ENCODE results near the gene SLC23A3.
A peak's percentile ranks its signal among the peaks of the same experiment; 100 is the strongest.

SLC23A3 gene

DNA sequence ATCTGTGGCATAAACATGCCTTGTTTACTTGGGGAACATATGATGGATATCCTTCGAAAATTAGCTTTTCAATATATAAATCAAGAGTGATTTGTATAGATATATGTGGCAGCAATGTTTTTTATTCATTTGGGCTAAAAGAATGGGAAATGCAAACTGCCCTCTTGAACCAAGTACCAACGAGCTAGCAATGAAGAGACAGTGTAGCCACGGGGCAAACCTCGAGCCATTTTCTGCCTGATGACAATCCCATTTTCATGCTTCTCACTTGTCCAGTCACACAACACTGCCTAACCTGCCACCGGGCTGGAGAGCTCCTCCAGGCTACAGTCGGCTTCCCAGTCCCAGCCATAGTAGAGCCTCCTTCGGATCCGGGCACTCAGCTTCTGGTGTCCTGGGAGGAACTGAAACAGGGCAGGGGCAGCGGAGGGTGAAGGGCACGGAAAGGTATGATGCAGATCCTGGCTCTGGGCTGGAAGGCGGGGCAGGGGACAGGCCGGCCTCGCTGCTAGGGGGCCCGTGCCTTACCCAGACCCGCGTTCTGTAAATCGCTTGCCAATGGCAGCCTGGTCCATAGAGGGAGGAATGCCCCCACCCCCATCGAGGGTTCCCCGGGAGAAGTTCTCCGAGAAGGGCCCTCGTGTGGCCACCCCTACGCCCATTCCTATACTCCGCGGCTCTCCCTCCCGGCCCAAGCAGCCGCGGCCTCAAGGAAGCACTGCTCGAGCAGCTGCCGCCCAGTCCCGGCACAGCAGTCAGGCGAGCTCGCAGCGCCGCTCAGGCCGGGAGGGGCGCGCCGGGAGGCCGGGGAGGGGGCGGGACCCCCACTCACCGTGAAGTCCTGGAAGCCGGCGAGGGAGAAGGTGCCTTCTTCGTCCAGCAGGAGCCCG is 6.3 kb upstream of the SLC23A3 start:
- no peak for DNase-seq

DNA sequence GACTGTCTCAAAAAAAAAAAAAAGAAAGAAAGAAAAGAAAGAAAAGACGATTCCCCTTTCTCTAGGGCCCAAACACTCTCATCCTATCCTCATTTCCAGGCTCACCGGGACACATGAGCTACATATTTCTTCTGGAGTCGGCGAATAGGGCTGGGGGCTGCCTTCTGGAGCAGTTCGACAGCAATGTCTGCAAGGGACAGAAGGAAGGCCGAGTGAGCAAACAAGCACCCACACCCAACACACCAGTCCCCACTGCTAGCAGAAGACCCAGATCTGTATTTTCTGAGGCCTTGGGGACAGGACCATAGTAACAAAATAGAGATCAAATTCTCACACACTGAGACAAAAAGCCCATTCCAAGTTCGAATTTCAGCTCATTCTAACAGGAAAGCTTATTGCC is 5.7 kb upstream of the SLC23A3 start:
- DNase-seq = no peak

DNA sequence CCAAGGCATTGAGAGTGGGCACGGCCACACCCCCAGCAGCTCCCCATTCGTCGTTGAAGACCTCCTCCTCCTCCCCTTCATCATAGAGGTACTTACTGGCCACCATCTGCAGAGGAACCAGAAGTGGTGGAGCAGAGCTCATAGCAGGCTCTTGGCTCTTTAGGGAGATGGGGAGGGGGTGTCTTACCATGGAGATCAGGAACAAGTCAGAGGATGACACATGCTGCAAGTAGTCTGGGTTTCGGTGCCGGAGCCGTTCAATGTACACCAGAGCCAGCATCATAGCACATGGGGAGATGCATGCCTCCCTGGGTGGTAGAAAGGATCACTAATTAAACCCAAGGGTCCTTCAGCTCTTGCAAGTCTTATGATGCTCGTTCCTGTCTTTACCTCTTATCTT is 5.0 kb upstream of the SLC23A3 start:
- DNase-seq = no peak

DNA sequence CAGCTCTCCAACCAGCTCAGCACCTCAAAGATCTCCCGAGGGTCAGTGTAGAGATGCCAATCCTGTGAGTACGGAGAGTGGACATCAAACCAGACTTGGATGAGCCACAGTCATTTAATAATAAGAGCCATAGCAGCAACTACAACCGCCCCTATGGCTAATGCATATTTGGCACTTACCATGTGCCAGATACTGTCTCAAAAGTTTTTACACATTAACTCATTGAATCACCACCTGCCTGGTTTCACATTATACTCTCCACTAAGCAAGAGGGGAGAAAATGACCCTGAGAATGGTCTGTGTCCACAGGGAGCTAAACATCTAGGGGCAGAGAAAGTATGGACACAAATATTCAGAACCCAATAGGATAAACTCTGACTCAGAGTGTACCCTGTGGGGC is 4.3 kb upstream of the SLC23A3 start:
- no peak for DNase-seq

DNA sequence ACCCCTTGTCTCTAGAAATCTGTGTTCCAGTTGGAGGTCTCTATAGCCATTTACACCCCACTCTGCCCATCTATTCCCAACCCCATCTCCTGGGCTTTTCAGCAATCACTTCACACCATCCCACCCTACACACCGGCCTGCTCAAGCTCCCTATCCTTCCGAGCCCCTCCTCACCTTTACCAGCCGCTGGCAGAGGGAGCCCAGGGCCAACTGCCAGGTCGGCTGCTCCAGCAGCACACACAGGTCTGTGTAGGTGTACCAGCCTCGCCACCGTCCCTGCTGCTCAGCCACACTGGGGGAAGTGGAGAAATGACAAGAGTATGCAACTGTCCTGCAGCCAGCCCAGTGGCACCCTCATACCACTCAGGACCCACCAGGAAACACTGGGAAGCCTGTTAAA is 3.3 kb upstream of the SLC23A3 start:
- DNase-seq = no peak

DNA sequence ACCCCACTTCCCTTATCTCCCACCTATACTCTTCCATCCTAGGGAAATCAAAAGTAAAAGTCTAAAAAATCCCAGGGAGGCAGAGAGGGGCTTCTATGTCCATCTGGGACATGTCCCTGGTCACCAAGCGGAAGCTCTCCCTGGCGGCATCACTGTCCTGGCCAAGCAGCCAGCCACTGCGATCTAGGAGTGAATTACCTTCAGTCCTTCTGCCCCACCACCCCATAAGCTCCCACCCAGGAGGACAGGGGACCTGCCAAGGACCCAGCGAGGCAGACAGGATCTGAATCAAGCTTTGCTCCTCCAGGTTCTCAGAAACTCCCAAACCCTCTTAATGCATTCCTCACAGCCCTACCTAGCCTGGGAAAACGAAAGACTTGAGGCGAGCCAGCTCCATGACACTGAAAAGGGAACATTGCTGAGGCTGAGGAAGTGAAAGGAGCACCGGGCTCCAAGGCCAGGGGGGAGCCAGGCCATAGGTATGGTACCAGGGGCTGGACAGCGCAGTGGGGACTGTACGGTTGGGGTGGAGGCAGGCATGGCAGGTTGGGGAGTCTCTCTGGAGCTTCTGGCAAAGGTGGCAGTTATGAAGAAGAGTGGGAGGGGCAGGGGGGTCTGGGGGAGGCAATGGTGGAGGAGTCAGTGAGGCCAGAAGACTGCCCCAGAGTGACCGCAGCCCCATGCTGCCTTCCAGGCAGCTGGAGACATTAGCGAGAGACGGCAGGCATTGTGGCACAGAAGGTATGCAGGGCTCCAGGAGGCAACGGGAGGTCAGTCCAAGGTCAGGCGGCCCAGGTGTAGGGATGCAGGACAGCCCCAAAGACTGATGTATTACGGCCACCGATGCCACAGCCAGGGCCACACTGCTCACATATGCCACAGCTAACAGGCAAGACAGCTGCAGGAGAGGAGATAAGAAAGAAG is 2.7 kb upstream of the SLC23A3 start:
- DNase-seq = no peak

DNA sequence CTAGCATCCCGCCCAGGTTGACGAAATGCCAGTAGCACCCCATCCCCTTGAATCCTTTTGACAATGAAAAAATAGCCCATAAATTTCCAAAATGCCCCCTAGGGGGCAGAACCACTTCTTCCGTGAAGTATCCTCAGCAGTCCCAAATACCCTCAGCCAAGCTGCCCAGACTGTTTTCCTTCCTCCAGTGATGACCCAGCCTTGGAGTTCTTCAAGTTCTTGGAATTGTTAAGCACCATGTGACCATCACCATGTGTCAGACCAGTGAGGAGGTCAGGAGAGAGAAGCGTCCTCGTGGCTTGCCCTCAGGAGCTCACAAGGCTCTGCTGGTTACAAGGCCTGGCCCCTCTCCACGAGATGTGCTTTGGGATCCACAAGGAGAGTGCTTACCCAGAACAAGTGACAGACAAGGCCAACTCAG is 1.4 kb upstream of the SLC23A3 start:
- DNase-seq = peak; percentile 6

DNA sequence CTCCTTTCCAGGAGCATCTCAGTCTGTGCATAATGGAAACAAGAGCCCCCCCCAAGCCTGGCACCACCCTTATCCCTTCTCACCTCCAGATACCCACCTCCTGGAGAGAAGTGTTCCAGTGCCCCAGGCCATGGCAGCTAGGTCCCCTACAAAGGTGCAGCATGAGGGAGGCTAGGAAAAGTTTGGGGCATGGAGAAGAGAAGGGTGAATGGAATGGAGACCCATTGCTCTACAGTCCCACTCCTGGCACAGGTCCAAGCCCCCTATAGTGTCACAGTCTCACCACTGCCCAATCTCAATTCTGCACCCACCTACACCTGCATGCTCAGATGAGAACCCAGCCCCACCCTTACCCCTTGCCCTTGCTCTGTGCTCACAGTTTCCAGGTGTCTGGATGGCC is 897 bp downstream of the SLC23A3 start:
- no peak for DNase-seq

DNA sequence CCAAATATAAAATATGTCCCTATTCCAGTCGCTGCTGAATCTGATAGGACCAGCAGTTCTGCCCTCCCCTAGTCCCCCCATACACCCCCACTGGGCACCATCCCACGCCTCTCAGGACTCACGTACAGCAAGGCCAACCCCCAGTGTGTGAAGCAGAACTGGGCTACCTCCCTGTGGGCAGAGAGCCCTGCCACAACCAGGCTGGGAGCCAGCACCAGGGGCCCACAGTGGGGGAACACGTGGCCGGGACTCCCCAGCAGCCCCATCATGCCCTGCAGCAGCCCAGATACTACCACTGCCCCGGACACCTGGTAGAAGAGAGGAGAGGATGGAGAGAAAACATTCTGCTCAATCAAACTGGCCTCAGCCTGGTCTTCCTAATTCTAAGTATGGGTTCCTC is 1.3 kb downstream of the SLC23A3 start:
- no peak for DNase-seq

DNA sequence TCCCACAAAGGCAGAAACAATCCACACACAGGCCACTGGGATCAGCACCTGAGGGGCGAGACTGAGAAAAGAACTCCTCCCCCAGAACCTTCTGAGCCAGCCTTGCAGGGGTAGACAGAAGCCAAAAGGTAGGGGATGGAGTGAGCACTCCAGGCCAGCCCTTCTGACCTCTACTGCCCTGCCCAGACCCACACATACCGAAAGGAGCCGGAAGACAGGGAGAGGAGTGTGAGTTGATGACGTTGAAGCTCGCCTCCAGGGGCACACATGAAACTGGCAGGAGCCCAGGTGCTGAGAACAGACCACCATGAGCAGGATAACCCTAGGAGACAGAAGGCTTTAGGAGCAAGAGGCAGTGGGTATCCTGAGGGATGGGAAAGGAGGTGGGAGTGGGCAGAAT is 1.8 kb downstream of the SLC23A3 start:
- DNase-seq = no peak

DNA sequence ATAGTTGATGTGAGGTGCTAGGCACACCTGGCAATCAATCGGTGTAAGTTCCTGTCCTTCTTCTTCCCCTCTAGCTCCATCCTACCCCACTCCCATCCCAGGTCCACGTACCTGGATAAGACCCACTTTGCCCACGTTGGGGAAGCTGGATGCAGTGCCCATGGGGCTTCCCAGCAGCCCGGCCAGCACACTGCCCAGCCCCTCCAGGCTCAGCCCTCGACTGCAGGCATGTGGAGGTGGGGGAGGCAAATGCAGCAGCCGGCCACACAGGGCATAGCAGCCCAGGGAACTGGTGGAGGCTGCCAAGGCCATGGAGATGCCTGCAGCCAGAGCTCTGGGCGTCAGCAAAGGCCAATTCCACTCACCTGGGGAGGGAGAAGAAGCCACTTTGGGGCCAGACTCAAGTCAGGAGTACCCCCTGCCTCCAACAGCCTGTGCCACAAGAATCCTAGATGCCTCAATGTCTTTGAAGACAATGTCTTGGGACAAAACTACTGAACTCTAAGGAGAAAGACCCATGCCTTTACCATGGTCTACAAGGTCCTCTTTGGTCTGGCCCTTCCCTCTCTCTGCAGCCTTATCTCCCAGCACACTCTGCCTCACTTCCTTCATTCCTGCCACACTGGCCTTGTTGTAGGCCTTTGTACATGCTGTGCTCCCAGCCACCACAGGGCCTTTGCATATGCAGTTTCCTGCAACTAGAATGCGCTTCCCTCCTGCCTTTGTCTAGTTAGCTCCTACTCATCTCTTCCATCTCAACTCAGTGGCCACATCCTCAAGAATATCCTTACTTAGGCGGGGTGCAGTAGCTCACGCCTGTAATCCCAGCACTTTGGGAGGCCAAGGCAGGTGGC is 4.5 kb downstream of the SLC23A3 start:
- DNase-seq = no peak

DNA sequence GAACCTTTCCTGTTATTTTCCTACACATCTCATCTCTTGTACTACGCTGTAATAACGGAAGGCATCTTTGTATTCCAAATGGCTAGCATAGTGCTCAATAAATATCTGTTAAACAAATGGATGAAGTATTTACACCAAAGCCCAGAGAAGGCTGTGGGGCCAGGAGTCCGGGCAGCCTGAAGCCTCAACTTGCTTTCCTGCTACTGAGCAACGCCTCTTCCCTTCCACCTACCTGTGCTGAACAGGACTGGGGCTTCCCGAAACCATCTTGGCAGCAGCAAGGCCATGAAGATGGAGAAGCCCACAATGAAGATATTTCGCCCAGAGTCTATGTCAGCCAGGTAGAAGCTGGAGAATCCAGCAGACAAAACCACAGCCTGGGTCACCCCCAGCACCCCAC is 6.7 kb downstream of the SLC23A3 start:
- DNase-seq = no peak

DNA sequence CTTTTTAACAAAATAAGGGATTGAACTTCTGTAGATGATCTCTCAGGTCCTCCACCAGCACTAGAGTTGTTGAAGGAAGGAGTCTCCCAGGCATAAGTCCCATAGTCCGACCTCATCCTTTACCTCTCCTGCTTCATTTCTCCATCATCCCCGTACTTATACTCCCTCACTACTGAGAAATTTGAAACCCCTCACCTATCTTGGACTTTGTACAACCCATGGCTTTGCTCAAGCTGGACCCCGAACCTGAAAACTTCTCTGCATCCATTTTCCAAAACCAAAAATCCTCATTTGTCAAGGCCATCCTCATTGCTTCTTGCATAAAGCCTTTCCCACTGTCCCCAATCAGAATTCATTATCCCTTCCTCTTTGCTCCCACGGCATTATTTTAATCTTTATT is 8.7 kb downstream of the SLC23A3 start:
- no peak for DNase-seq

DNA sequence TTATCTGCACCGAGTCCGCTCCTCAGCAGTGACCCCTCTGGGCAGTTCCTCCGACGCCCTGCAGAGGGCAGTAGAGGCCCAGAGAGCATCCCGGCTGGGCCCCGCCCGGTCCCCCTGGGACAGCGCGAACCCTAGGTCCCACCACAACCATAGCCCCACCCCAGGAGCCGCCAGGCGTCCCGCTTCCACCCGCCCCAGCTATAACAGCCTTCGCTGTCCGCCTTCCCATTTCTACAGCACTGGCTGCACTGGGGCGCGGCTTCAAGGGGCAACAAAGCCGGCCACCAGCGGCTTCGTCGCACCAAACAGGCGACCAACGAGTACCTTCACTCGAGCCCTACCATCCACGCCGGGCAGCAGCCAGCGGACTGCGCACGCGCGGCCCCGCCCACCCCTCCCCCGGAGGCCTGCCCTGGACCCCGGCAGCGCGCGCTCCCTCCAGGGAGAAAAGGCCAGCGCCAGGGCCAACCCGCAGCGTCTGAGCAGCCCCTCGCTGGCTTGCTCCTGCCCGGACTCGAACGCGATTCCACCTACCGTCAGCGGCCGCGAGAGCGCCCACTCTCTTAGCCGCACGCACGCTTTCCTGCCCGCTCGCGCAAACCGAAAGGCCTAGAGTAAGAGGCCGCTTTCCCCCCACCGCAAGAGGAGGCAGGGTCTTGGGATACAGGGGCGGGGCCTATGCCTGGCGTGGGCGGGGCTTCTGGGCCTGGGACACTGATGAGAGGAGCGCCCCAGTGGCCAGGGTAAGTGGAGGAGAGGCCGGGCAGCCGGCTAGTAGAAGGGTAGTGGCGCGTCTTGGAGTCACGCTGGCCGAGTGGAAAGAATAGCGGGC is 9.4 kb downstream of the SLC23A3 start, which contains the start of gene NHEJ1:
Gene NHEJ1 (minus strand): TSS at position 630 of the 832 bp plus-strand sequence. CDS start 2,453 bp downstream, outside the sequence.
- peak; percentile 84 for DNase-seq

DNA sequence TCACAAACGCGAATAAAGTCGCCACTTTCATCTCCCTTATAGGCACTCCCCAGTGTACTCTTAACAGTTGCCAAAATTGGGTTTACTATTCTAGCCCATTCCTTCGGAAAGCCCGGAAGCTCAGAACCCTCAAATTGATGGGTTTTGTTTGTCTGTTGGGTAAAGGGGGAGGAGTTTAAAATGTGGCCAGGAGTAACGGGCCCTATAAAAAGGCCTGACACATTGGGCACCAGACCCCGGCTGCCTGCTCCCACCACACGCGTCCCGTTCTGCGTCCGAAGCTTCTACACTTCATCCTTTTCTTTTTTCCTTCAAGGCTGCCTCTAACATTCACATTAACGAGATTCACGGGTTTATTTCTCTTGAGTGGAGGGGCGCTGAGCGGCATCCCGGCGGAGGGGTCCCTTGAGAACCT is 10.1 kb downstream of the SLC23A3 start:
- no peak for DNase-seq

DNA sequence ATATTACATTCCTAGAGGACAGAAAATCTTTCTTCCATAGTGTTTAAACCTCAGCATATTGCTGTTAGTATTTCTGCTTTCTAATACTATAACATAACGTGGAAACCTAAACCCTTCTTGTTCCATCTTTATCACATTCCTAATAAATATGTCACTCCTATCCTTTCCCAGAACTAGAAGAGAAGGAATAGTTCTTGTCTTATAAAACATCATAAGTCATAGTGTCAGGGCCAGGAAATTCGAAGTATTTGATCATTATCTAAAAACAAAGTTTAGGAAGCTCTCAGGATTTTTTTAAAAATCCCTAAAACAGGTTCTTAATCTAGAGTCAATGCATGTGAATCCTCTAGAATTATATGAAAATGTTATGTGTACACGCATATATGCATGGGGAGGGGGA is 11.2 kb downstream of the SLC23A3 start:
- DNase-seq = no peak

DNA sequence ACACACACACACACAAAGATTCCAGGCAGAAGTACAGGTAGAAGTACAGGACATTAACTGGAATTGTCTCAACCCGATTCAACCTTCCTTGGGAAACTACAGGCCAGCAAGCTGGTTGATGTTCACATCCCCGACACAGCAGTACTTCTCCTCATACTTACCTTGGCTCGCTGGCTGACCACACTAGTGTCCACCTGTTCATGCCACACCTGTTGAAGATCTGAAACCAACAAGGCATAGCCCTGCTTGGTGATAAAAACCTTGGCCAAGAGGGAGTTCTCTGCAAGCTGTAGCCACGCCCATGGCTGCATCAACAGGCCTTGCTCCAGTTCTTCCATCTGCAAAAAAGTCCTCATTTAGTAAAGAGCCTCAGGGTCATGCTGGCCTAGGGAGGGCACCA is 11.8 kb downstream of the SLC23A3 start:
- DNase-seq = no peak

DNA sequence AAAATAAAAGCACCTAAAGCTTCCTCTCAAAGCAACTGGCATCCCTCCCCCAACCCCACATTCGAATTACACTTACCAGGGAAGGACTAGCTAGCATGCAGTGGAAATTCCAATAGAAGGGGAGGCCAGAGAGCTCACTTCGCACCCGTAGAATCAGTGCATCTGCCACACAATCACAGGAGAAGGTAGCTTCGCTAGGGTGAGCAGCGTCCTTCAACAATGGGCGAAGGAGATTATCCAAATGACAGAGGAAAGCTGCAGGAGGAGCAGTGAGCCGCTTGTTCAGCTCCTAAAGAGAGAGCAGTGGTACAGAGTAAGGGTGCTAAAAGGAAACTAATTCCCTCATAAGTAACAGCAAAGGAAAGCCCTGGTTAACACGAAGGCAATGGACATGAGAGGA is 12.4 kb downstream of the SLC23A3 start:
- DNase-seq = no peak

DNA sequence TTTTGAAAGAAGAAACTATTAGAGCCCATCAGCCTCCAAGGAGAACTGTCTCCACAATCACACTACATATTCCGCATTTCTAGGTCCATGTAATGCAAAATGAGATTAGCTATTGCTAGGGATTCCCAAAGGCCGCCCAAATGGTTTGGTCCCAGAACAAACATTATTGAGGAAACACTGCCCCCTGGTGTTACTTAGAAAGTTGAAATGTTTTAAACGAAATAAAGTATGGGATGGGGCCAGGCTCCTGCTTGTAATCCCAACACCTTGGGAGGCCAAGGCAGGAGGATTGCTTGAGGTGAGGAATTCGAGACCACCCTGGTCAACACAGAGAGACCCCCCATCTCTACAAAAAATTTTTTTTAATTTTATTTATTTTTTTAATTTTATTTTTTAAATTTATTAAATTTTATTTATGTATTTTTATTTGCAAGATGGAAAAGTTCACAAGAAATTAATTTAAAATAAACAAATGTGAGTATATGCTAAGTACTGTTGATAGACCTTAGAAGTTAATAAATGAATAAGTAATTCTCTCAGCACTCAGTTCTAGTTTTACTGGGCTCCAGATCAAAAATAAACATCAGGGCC is 14.7 kb downstream of the SLC23A3 start:
- DNase-seq = peak; percentile 31

DNA sequence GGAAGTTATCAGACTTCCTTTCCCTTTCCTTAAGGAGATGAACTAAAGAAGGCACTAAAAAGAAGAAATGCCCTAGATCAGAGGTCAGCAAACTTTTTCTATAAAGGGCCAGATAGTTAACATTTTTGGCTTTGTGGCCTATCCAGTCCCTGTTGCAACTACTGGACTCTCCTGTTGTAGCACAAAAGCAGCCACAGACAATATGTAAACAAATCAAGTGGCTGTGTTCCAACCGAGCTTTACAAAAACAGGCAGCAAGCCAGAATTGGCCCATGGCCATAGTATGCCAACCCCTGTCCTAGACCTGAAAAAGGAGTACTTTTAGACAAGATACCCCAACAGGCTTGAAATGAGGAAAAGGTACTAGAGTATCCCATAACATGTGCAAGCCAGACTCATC is 20.2 kb downstream of the SLC23A3 start:
- no peak for DNase-seq

DNA sequence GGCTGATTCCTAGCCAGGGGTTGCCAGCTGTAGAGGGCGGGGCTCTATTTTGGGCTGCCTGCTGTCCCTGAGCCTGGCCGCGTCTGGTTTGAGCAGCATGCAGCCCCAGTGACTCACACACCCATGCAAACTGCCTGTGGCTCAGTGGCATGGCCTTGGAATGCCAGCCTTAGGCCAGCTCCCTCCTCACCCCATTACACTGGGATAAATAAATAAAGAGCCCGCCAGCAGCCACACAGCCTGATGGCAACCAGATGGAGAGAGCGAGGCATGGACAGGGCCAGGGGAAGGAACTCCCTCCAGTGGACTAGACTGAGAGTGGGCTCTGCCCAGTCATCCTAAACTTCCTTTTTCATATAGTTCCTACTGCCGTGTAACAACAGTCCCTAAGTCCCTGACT is 27.5 kb downstream of the SLC23A3 start:
- DNase-seq = no peak

DNA sequence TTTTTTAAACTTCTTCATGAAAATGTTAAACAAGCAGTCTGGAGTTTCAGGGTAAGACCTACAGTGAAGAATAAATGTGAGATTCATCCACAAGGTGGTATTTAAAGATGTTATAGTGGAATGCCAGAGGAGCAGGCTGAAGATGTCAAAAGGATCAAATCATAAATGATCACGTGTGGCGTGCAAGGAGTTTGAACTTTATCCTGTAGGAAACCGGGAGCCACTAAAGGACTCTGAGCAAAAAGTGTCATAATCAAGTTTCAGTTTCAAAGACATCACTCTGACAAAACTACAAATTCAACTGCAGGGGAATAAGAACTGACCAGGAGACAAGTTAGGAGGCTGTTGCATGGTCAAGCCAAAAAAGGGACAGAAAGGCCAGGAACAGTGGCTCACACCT is 29.1 kb downstream of the SLC23A3 start:
- no peak for DNase-seq

Data from GDM1 (cell line).